Middle frontal gyrus (tissue), 1 donor: ENCODE data around the gene LRGUK.

Source experiments
- DNase-seq: peaks from one replicate; pipeline ENCODE4 v3.0.0-alpha.2; 2015; ENCODE audit warnings: low spot score; ENCODE audit errors: extremely low spot score

The LRGUK gene

GRCh38 chr7:134126596-134126965 lies 559 bp upstream of the LRGUK start:
- DNase-seq = no peak

DNA sequence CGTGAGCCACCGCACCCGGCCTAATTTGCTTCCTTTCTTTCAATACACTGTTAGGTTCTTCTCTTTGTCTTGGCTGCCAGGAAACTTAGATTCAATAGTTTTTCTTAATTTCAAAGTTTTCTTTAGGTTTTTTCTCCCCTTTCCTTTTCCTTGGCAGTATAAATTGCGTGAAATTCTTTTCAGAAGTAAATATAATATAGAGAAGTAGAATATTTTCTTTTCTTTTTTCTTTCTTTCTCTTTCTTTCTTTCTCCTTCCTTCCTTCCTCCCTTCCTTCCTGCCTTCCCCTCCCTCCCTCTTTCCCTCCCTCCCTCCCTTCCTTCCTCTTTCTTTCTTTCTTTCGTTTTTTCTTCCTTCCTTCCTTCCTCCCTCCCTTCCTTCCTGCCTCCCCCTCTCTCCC lies 1.7 kb downstream of the LRGUK start:
- no peak for DNase-seq

DNA sequence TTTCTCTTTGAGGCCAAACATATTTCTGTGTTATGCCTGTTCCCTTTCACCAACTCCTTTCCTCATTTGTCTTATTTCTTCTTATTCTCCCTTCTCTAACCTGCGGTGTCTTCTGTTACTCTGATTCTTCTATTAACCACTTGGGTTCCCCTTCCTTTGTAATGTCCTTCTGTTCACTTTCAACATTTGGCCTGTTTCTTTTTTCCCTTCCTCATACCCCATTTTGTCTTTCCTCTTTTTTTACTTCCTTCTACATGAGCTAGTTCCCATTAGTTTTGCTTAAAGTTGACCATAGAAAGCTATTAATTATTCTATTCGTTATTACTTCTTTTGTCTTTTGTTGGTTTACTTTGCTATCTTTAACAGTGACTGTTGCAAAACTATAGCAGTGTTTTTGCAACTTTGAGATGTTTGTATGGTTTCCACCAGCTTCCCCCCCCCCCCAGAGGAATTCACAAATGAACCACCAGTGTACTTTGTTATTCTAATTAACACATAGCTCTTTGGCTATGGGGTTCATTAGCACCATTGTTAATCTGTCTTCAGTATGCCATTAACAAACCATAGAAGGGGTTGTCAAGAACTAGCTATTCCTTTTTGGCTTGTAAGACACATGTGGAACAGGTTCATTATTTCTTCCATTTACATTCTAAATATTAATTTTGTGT lies 2.9 kb downstream of the LRGUK start:
- no peak for DNase-seq

DNA sequence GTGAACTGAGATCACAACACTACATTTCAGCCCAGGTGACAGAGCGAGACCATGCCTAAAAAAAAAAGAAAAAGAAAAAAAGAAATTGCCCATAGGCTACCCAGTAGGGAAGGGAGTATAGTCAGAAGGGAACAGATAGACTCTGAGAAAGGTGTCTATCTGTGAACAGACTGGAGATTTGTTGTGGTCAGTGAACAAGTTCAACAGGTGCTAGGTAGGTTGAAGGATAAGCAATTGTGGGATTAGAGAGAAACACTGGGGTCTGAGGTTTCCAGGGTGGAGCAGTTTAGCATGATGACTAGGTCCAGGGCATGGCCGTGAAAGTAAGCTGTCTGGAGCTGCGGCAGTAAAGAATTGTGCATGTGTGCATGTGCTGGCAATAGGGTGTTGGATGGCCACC lies 6.9 kb downstream of the LRGUK start:
- no peak for DNase-seq

GRCh38 chr7:134140889-134141867 lies 14.0 kb downstream of the LRGUK start:
- DNase-seq = peak; percentile 42

DNA sequence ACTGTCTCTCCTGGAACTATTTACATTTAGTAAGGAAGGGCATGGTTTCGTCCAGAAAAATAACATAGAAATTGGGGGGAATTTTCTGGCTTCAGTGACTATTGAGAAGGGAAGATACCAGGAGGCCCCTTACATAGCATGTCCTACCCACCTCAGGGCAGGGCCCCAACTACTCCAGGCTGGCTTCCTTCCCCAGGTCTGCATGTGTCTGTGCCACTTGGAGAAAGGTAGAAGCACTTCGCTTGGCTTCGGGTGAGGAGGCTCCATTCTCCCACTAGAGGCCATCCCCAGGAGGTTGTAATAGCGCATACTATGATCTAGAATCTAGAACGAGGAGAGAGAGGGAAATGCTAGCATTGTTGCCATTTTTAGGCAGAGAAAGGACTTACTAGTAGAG lies 14.7 kb downstream of the LRGUK start:
- no peak for DNase-seq

- DNase-seq = no peak
These were observed 26.5 kb downstream of the LRGUK start for GRCh38 chr7:134153493-134154136.

DNA sequence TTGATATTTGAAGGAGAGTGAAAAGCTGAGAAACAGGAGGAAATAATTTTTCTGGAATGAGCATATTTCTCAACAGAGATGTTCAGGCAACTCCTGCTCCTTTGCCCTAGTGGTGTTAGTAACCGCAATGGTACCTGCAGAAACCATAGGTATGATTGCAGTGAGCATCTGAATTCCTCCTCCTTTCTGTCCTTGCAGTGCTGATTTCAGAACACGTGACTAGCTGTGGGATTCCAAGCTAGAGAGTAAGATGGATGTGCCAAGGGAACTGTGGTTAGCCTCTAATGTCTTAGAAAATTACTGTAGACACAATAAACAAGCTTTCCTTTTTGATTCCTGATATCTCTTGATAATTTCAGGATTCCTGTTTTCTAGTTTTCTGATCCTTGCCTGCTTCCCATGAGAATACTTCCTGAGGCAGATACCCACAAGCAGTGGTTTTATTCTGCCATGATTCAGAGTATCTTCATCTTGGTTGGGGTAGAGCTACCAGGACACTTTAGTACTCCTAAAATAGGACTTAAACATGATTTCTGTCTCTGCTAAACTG lies 27.5 kb downstream of the LRGUK start:
- DNase-seq = no peak

GRCh38 chr7:134155206-134155605 lies 28.1 kb downstream of the LRGUK start:
- DNase-seq = no peak

GRCh38 chr7:134155871-134156270 lies 28.7 kb downstream of the LRGUK start:
- DNase-seq = no peak

GRCh38 chr7:134165252-134165651 lies 38.1 kb downstream of the LRGUK start:
- DNase-seq = no peak

- no peak for DNase-seq
These were observed 40.1 kb downstream of the LRGUK start for GRCh38 chr7:134167250-134167649.

- no peak for DNase-seq
These were observed 40.7 kb downstream of the LRGUK start for GRCh38 chr7:134167841-134168240.

GRCh38 chr7:134174795-134175261 lies 47.7 kb downstream of the LRGUK start:
- DNase-seq = no peak

GRCh38 chr7:134175334-134176036 lies 48.3 kb downstream of the LRGUK start:
- DNase-seq = no peak

- no peak for DNase-seq
These were observed 48.9 kb downstream of the LRGUK start for GRCh38 chr7:134176037-134176350.

DNA sequence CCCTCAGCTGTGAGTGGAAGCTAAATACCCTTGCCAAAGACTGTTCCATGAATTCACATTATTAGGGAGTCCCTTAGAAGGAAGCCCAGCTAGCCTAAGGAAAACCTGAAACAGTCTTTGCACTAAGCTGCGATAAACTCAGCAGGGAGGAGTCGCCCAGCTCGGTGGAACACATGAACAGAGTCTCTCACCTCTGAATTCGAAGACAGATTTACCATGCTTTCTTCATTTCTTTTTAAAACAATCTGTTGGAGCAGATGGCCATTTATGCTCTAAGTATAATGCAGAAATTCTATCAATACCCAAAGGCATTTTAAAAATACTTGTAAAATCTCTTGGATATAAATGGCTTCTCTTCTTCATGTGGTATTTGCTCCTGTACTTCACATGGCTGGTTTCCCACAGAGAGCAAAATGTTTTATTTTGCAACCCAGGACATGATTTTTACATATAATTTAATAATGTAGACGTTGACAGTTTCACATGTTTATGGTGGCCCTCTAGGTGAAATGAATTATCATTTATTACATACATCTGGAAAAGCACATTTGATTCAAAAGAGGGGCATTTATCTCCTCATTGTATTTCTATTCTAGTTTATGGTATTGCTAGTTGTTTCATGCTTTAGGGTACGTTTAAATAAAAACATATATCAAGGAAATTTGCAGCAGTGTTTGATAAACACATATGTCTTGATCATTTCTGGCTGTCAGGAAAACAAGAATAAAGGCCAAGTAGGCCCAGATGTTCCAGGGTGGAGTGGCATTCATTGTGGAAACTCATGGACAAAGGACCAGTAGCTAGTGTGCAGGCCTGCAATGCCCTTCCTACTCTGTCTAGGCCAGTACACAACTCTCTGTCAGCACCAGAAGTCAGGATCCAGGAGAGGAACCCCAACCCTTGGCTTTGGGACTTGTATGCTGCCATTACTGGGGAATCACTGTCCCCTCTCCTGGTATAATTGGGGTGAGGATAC lies 52.2 kb downstream of the LRGUK start:
- DNase-seq = no peak

GRCh38 chr7:134180376-134180775 lies 53.2 kb downstream of the LRGUK start:
- DNase-seq = no peak

DNA sequence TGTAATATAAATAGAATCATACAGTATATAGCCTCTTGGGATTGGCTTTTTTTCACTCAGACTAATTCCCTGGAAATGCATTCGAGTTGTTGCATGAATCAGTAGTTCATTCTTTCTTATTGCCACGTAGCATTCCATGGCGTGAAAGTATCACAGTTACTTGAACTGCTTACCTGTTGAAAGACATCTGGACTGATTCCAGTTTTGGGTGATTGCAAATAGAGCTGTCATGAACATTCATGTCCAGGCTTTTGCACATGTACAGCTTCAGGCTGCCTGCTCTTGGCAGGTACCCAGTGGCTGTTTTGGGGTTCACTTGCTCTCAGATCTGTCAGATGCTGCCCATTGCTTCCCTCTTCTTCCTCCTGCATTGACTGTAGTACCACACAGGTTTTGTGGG lies 54.9 kb downstream of the LRGUK start:
- DNase-seq = no peak

GRCh38 chr7:134184767-134185166 lies 57.6 kb downstream of the LRGUK start:
- DNase-seq = no peak
